A673 (cell line): ENCODE results near the gene ABCA4.

Source experiments
- CTCF ChIP-seq: fragments of 300-800, 200-600 bp; sonication (generic); conservative IDR thresholded peaks from 2 replicates; pipeline ENCODE4 v1.5.1; 2017; ENCODE audit warnings: low read depth, mild to moderate bottlenecking, antibody characterized with exemption, low read length, moderate library complexity, mixed read lengths
- EZH2 ChIP-seq: fragments of 200-600 bp; sonication (generic); IDR thresholded peaks from 2 replicates; pipeline ENCODE4 v1.6.1; 2017; ENCODE audit warnings: borderline replicate concordance, low read depth, mild to moderate bottlenecking, mixed read lengths, antibody characterized with exemption, low read length; ENCODE audit not compliant: poor library complexity, severe bottlenecking

DNA sequence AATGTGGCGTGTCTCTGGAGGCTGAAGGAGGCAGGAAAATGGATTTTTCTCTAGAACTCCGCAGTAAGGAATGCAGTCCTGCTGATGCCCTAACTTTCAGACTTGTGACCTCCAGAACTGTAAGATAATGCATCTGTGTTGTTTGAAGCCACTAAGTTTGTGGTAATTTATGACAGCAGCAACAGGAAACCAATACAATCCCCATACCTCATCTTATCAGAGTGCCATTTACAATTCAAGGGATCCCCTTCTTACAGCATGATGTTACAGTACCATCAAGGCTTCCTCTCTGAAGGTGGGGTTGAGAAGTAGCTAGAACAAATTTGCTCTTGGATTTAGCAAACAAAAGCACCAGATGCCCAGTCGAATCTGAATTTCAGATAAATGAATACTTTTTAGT lies 21.6 kb downstream of the ABCA4 start:
- TF ChIP-seq CTCF (no peak), EZH2 (no peak)
